GM23338 (cell line): ENCODE measurements around the gene TIMM17A.

ENCODE experiments used
- EZH2 ChIP-seq: fragments of 200-600 bp; sonication (generic); IDR thresholded peaks from one replicate; pipeline ENCODE4 v1.8.0; 2017; ENCODE audit warnings: antibody characterized with exemption, mild to moderate bottlenecking, low read depth; ENCODE audit not compliant: unreplicated experiment
- TF ChIP-seq, protein P1 (sequence below), 2 experiments: fragments of 200-600 bp in 1 of 2; sonication (generic) in 1 of 2; conservative IDR thresholded peaks; 2 replicates each; pipeline versions ENCODE4 v1.5.1 to v1.6.1; 2016 to 2017; ENCODE audit warnings: antibody characterized with exemption in 2 of 2, low read depth in 2 of 2, mild to moderate bottlenecking in 2 of 2, moderate library complexity in 1 of 2

DNA sequence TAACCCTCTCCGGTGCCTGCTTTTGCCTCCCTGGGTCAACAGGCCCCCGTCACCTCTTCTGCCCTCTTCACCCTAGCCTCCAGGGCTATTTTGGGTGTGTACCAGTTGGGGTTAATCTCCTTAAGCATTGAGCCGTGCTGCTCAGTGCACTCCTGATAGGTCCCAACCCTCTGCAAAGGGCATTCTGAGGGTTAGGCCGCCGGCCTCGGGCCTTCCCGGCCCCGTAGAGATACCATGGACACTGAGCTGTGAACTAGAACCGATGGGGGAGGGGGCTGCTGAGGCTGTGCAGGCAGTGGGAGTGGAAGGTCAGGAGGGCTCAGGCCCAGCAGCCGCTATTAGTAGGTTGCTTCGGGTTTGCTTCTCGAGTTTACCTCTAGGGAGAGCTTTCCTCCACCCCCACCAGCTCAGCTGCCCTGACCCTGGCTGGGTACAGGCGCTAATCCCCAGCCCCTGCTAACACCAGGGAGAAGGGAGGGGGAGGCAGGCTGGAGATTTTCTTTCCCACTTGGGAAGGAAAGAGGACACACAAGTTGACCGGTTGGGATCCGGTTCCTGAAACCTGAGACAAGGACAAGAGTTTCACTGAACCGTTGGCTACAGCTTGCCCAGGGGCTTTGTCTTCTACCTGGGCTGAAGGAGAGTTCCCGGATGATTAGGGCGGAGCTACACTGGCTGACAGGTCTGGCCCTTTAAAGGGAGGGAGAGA is 13.7 kb upstream of the TIMM17A start:
- no peak for TF ChIP-seq EZH2
- TF ChIP-seq, protein P1, sequence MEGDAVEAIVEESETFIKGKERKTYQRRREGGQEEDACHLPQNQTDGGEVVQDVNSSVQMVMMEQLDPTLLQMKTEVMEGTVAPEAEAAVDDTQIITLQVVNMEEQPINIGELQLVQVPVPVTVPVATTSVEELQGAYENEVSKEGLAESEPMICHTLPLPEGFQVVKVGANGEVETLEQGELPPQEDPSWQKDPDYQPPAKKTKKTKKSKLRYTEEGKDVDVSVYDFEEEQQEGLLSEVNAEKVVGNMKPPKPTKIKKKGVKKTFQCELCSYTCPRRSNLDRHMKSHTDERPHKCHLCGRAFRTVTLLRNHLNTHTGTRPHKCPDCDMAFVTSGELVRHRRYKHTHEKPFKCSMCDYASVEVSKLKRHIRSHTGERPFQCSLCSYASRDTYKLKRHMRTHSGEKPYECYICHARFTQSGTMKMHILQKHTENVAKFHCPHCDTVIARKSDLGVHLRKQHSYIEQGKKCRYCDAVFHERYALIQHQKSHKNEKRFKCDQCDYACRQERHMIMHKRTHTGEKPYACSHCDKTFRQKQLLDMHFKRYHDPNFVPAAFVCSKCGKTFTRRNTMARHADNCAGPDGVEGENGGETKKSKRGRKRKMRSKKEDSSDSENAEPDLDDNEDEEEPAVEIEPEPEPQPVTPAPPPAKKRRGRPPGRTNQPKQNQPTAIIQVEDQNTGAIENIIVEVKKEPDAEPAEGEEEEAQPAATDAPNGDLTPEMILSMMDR (conservative IDR thresholded peaks at IDR 0.05; ENCODE audit: low read depth in 2 of 2) = 0 out of 4 replicates have a peak, but pooled peaks of 1 of the 2 experiments have one; percentile 5
